ENCODE results near the gene ALDH4A1.
"Not testable (repeated sequence)": the region's sequence is repeated elsewhere in the genome, so short reads cannot be mapped to it uniquely, and the experiment has no call there.

Gene ALDH4A1

GRCh38 chr1:18875107-18875795 is 27.1 kb downstream of the ALDH4A1 start:
- DNase-seq, result peak; percentile 57

- no peak for DNase-seq
Measured at GRCh38 chr1:18874600-18874999, 27.8 kb downstream of the ALDH4A1 start.

GRCh38 chr1:18874036-18874435 is 28.3 kb downstream of the ALDH4A1 start:
- DNase-seq, result no peak

- no peak for DNase-seq
Measured at GRCh38 chr1:18872071-18872611, 30.2 kb downstream of the ALDH4A1 start.

GRCh38 chr1:18871401-18872070 is 30.8 kb downstream of the ALDH4A1 start:
- DNase-seq, result no peak

GRCh38 chr1:18870957-18871356 is 31.4 kb downstream of the ALDH4A1 start:
- DNase-seq, result no peak

GRCh38 chr1:18870595-18870865 is 31.8 kb downstream of the ALDH4A1 start:
- DNase-seq, result not testable (repeated sequence)

GRCh38 chr1:18869847-18870594 is 32.3 kb downstream of the ALDH4A1 start:
- no peak for DNase-seq

GRCh38 chr1:18868801-18869424 is 33.4 kb downstream of the ALDH4A1 start:
- DNase-seq, result no peak

- DNase-seq, result no peak
Measured at GRCh38 chr1:18868354-18868753, 34.0 kb downstream of the ALDH4A1 start.

GRCh38 chr1:18866846-18867245 is 35.5 kb downstream of the ALDH4A1 start:
- no peak for DNase-seq

GRCh38 chr1:18866314-18866713 is 36.0 kb downstream of the ALDH4A1 start:
- no peak for DNase-seq

- DNase-seq, result no peak
Measured at GRCh38 chr1:18865176-18865575, 37.2 kb downstream of the ALDH4A1 start.

- no peak for DNase-seq
Measured at GRCh38 chr1:18861590-18861989, 40.8 kb downstream of the ALDH4A1 start.

- no peak for DNase-seq
Measured at GRCh38 chr1:18861082-18861481, 41.3 kb downstream of the ALDH4A1 start.

- DNase-seq, result no peak
Measured at GRCh38 chr1:18859560-18859959, 42.8 kb downstream of the ALDH4A1 start, which contains the start of gene TAS1R2. TAS1R2 (minus strand) TSS chr1:18859660; CDS start chr1:18859660, 0 bp downstream.

- DNase-seq, result no peak
Measured at GRCh38 chr1:18858070-18858688, 44.2 kb downstream of the ALDH4A1 start.

GRCh38 chr1:18856435-18856834 is 45.9 kb downstream of the ALDH4A1 start:
- no peak for DNase-seq

- no peak for DNase-seq
Measured at GRCh38 chr1:18855573-18855972, 46.8 kb downstream of the ALDH4A1 start.

GRCh38 chr1:18854331-18855025 is 47.9 kb downstream of the ALDH4A1 start:
- no peak for DNase-seq

- DNase-seq, result no peak
Measured at GRCh38 chr1:18852501-18852900, 49.9 kb downstream of the ALDH4A1 start.

- no peak for DNase-seq
Measured at GRCh38 chr1:18849261-18849711, 53.1 kb downstream of the ALDH4A1 start.

Data from T-helper 9 cell (primary cell).